GM19467 (cell line): ENCODE measurements around the gene BIRC3.
A peak's percentile ranks its signal among the peaks of the same experiment; 100 is the strongest.

ENCODE experiments used
- ATAC-seq: cut with Tn5 transposase; IDR thresholded peaks from one replicate; pipeline ENCODE4 v1.9.1; 2021; ENCODE audit warnings: mild to moderate bottlenecking, moderate library complexity; ENCODE audit not compliant: unreplicated experiment

BIRC3 gene

DNA sequence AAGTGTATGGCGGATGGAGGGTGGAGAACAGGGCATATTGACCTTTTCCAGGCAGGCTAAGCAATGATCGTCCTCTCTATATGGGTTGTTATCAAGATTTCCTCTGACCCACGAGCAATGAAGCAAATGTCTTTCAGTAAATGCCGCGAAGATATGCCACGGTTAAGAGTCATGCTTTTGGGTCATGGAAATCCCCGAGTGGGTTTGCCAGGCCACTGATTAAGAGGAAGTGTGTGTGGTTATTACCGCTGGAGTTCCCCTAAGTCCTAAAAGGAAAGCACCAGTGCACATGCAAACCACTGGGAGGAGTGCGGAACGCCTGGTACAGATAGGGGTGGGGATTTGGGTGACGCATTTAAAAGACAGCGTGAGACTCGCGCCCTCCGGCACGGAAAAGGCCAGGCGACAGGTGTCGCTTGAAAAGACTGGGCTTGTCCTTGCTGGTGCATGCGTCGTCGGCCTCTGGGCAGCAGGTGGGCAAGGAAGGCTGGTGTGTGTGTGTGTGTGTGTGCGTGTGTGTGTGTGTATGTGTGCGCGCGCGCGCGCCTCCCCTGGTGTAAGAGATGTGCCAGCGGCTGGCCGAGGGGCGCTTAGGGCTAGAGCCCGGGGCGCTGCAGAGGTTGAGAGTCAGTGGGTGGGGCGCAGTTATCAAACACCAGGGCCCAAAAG, at the start of gene BIRC3:
TSS of gene BIRC3 (plus strand) at position 386 of the 669 bp plus-strand sequence. CDS start 7,026 bp downstream, outside the sequence.
- ATAC-seq, result peak; percentile 85

DNA sequence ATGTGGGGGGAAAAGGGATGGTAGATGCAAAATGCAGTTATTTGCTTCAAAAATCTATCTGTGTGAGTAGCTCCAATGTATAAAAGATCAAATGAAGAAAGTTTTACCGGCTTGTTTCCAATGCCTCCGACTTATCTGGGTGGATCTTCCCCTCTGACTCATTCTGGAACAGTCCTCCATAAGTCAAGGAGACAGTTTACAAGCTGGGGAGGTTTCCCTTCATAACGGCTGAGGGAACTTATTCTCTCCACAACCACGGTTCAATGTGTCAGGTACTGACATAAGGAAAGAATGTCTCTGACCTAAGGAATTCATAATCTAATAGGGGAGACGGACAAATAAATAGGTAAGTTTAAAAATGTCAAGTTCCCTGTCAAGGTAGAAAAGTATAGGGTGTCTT, 49.7 kb upstream of the BIRC3 start:
- ATAC-seq, result no peak

DNA sequence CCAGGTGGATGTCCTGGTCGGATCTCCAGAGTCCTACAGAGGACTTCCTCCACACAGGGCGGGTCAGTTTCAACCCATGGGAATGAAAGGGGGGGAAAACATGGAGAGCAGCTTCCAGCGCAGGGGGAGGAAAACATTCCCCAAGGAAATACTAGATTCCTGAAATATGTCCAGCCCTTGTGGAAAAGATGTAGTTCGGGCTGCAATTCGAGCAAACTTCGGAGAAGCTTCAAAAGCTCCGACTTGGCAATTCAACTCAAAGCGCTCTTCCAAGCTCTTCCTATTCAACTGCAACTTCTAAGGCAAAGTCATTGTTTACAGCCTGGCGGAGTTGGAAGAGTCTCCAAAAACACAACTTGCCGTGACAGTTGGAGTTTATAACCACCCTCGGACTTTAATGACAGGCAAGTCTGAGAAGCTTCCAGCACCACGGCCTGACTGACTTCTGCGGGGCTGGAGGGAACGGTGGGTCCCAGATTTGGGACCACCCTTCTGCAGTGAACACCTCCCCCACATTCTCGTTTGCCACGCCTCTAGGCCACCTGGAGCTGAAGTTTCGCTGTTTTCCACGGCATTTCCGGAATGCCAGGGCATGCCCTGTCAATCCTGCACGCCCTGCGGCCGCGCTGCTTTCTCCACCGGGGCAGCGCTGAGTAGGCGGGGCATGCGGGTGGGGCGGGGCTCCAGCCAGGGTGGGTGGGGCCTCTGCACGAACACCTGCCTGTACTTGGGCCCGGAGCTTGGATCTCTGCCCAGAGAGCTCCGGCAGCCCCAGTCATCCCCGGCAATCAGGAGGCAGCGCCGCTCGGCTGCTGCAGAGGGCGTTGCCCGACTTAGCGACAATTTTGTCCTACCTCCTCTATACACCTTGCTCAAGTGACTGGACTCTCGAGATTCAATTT, 49.0 kb upstream of the BIRC3 start:
- ATAC-seq, result peak; percentile 97

DNA sequence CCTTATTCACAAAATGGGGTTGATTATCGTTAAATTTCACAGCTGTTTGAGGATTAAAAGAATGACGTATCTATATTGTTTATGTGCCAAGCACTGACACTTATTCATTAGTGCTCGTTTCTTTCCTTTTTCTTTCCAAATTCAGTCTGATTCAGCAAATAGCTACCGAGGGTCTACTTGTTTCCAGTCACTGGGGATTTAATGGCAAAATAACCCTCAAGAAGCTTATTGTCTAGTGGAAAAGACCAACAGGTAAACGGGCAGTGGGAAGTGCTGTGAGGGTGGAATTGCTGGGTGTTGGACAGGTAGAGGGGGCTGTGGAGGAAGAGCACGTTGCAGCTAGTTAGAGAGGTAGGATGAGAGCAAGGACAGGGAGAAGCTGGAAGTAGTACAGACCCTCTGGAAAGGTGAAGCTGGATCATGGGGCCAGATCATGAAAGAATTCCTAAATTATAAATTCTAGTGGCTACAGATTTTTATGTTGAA, 48.3 kb upstream of the BIRC3 start:
- ATAC-seq, result no peak

DNA sequence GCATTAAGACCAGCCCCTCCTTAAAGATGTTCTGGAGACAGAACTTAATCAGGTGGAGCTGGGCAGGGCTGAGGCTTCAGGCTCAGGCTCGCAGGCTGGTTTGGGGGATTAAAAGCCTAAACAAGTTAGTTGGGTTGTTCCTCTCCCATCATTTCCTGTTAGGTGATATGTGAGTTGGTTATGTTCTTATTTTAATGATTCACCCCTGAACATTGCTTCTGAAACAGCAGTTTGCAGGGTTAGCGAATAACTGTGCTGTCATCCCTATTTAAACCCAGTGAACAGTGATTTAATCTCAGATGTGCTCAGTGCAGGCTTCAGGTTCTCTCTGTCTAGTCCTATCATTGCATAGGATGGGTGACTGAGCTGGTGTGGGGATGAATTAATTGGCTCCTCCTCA, 47.4 kb upstream of the BIRC3 start:
- ATAC-seq, result no peak

DNA sequence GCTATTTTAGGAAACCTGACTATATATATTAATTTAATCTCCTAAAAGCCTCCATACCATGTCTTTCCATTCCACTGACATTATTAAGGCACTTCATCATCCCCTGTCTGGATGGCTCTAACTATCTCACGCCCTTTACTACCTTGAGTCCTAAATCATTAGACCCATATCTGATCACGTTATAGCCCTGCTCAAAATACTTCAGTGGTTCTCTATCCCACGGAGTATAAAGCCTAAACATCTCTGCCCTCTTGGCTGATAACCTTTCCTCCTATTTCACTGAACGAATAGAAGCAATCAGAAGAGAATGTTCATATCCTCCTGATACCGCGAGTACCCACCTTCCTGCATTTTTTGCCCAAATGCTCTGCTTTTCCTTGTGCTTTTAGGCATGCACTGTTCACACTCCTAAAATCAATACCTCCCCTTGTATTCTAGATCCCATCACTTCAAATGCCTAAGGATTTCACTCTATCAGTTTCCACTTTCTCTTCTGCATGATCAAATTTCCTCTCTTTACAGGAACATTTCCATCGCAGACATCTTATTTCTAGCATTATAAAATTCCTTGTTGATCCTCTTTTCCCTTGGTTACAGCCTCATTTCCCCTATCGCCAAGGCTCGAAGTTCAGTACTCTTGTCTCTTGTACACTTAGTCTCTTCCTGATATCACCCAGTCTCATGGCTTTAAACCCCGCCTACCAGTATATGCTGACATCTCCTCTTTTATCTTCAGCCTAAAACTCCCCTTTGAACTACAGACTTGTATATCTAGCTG, 45.0 kb upstream of the BIRC3 start:
- ATAC-seq, result no peak

DNA sequence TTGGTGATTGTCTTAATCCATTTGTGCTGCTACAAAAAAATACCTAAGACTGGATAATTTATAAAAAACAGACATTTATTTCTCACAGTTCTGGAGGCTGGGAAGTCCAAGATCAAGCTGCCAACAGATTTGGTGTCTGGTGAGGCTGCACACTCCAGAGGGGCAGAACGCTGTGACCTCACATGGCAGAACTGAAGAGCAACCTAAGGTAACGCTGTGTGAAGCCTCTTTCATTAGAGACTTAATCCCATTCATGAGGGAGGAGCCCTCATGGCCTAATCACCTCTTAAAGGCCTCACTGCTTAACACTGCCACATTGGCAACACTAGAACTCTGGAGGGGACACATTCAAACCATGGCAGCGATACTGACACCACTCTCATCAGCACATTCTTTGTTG, 42.7 kb upstream of the BIRC3 start:
- no peak for ATAC-seq

DNA sequence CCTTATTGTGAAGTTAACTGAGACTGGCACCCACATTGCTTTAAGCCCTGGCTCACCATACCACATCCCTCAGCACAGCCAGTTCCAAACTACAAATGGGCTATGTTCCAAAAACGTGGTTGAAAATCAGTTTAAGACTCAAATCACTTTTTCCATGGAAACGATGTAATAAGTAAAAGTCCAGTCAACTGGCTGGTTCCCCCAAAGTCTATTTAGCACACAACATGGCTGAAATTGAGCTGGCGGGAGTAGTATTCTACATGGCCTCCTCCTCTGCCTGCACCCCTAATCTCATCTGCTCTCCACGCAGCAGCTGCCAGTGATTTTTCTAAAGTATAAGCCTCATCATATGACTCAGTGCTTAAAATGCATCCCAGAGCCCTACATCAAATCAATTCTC, 40.9 kb upstream of the BIRC3 start:
- ATAC-seq, result no peak

DNA sequence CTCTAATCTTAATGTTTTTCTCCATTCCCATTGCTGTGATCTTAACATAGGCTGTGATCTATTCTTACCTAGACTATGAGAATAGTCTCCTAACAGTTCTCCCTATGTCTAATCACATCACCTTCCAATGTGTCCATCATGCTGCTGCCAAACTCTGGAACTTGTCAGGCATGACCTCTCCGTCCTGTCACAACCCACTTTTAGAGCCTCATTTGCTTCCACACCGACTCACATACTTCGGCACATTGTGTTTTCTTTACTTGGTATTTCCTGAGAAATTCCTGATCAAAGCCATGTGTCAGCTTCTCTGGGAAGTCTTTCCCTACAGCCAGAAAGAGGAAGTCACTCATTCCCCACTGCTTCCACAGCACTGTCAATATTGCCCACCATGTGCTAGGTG, 40.5 kb upstream of the BIRC3 start:
- ATAC-seq, result no peak

DNA sequence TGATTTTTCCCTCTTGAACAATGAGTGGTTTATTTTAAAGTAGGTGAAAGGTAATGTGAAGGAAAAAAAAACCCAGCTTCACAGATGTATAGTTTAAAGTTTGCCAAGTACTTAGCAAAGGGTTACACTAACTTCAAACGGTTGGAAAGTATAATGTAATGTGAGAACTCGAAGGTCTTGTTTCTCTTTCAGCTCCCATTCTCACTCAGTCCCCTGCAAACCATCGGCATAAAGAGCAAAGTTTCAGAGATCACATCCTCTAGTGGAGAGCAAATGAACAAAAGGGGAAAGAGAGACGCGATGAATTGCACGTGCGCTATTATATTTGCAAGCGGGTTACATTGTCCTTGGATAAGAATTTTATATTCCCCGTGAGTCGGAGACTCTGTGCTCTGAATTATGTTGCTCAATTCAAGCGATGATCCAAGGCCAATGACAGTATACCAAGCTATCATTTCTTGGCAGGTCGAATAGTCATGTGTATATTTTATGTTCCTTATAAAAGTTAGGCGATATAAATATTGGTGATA, 37.6 kb upstream of the BIRC3 start:
- peak; percentile 90 for ATAC-seq

DNA sequence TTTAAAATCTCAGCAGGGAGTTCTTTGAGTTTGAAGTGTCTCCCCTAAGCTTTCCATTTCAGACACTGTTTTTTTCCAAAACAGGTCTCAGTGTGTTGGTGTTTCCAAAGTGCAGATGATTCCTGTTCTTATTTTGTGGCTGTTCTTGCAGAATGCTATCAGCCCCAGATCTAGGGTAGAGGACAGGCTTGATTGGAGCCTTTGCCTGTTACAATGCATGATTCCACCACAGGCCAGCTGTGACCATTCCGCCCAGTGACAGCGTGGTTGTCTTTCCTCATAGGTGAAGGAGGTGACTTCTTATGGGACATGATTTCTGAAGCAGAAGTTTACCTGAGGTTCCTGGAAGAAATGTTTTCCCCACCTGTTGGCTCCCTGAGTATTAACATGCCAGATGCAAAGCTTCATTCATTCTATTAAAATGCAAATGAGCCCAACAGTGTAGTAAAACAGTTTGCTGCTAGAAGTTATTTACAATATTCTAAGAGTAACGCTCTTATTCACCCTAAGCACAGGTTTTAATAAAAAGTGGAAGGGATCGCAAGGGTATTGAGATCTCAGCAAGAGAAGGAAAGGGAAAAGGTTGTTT, 36.9 kb upstream of the BIRC3 start:
- ATAC-seq, result no peak

DNA sequence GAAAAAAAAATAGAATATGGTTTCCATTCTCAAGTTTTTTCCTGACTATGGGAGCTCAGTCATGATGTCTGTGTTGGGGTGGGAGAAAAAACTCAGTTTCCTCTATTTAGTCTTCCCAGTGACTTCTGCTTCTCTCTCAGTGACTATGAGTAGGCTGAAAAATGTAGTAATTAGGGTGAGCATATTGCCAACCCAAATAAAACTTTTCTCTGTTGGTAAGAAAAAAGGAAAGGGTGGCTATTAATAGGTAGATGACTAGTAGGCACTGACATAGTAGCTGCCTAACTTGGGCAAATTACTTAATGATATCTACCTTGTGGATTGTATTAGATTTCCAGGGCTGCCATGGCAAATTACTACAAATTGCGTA, 34.2 kb upstream of the BIRC3 start:
- no peak for ATAC-seq

DNA sequence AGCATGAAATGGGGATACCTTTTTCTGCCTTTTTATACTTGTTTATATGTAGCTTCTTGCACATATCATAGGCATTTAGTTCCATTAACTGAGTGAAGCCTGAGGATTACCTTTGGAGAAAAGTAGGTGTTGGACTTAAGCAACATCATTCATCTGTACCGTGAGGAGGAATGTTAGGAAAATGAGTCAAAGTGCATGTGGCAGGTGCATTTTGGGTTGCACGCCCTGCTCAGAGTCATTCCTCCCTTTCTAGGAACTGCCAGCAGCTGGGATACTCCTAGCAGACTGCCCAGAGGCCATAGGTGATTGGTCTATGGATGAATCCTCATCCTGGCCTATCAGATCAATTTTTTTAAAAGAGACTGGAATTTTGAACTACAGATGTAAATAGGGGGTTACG, 33.3 kb upstream of the BIRC3 start:
- ATAC-seq, result no peak

DNA sequence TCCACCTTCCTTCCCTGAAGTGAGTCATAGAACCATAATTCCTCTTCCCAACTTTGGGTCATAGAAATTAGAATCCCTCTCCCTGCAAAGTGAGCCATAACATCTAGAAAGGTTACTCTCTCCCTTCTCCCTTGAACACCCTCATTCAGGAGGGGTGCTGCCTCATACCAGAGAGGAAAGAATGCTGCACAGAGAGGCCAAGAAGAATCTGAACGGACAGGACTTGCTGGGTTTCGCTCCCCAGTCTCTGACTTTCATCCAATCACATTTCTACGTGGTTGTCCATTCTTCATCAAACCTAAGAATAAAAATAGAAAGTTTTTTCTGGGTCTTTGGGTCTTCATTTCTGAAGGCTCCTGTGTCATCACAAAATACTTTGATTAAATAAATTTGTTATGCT, 31.0 kb upstream of the BIRC3 start:
- ATAC-seq, result no peak

DNA sequence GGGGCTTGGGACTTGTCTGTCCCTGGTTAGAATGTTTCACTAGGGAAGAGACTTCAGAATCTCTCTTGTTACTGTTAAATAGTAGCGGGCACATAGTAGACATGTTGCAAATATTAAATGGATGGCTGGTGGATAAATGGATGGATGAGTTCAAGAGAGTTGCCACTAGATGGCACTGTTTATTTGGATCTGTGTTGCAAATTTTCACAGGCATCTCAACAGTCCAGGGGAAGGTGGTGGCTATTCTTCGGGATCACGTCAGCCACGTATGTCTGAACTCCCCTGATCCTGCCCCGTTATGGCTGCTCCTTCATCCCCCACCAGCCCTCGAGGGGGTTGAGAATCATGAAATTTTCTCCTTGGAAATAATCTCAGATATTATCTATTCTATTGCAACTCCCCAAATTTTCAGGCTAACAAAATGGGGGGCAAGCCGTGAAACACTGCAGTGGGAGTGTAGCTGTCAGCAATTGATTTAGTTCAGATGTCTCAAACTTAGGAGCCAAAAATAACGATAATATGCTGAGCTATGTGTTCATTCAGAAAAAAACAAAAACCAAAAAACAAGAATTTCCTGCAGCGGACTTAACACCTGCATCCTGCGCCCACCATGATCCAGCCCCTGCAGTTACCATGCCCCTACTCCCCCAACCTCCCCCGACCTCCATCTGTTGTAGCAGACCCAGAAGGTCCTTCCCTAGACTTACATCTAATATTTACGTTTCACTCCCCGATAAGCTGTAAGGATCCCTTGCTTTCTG, 29.1 kb upstream of the BIRC3 start:
- ATAC-seq, result peak; percentile 72

DNA sequence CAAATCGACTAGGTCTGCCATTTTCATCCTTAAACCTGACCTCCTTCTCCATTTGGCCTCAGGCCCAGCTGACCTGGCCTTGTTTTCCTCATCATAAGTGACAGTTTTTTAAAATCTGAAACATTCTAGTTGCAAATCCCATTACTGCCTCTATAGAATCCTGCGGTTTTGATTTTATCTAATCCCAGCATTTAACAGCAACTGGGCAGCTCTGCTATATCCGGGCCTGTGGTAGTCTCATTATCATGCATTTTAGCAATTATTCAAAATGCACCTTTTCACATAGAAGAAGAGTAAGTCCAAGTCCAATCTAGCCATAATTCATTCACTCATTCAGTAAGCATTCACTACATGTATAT, 28.6 kb upstream of the BIRC3 start:
- no peak for ATAC-seq

DNA sequence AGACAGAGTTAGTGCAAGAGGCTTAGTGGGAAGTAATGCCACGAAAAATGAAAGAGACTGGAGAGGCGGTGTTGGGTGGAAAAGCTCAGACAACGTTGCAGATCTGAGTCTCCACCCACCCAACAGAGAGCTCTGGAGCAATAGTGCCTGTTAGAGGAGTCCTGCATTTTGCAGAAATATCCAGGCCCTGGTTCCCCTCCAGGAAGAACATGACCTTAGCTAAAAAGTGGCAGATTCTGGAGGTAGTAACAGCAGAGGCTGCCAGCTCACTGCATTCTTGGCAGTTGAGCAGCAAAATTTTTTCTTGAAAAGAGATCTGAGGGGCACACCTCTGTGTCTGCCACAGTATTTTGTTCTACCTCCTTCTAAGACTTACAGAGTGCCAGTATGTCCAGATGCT, 27.7 kb upstream of the BIRC3 start:
- no peak for ATAC-seq

DNA sequence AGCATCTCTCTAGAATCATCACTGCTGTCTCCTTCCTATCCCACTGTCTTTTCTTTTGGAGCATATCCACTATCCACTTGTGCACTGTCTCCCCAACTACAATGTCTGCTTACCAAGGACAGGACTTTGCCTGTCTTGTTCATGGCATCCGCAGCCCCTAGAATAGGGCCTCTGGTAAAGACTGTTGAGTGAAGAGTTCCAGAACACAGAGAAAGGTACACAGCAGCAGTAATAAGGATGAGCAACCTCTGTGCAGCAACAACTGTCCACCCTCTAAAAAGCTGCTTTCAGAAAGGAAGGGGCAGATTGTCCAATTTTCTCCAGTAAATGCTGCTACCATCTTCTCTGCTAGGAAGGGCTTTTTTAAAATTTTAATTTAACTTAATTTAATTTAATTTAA, 25.5 kb upstream of the BIRC3 start:
- no peak for ATAC-seq

DNA sequence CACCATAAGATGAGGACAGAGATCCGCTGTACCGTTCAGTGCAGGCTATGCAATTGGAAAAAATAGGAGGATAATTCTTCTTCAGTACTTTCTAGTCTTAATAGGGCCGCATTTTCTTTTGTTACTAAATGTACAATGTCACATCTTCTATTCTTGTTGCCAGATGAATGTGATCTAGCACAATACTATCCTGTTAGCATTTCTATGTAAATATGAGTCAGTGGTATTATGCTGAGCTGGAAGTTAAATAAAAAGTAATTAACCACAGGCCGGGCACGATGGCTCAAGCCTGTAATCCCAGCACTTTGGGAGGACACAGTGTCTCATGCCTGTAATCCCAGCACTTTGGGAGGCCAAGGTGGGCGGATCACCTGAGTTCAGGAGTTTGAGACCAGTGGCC, 24.4 kb upstream of the BIRC3 start:
- ATAC-seq, result no peak
